Central memory CD8-positive, alpha-beta T cell (primary cell): Measurements from ENCODE around the gene SIRPB1.
"Not testable (repeated sequence)": the region's sequence is repeated elsewhere in the genome, so short reads cannot be mapped to it uniquely, and the experiment has no call there.

ENCODE experiments used
- ATAC-seq: fragments of 150-1000 bp; cut with Tn5 transposase; replicated peaks from 2 replicates; pipeline ENCODE4 v1.10.0; 2022; ENCODE audit warnings: mild to moderate bottlenecking, moderate FRiP score, moderate number of reproducible peaks; ENCODE audit not compliant: poor library complexity, severe bottlenecking; ENCODE audit errors: extremely low read depth
- DNase-seq, 2 donors: peaks; one replicate each; pipeline ENCODE4 v3.0.0; 2021; ENCODE audit warnings: low spot score in 2 of 2
- H3K27ac Mint-ChIP-seq: one replicate; pipeline ENCODE4 v1.8.0; 2022; ENCODE audit warnings: low read depth, mild to moderate bottlenecking, moderate library complexity, mixed read lengths
- H3K27me3 Mint-ChIP-seq: one replicate; pipeline ENCODE4 v1.8.0; 2022; ENCODE audit warnings: mixed read lengths
- H3K36me3 Mint-ChIP-seq: one replicate; pipeline ENCODE4 v1.8.0; 2022; ENCODE audit warnings: mild to moderate bottlenecking, moderate library complexity, mixed read lengths; ENCODE audit not compliant: insufficient read depth
- H3K4me1 Mint-ChIP-seq: one replicate; pipeline ENCODE4 v1.8.0; 2022; ENCODE audit warnings: mixed read lengths
- H3K4me3 Mint-ChIP-seq: one replicate; pipeline ENCODE4 v1.8.0; 2022; ENCODE audit warnings: mild to moderate bottlenecking, moderate library complexity, mixed read lengths
- H3K9me3 Mint-ChIP-seq: one replicate; pipeline ENCODE4 v1.8.0; 2022; ENCODE audit warnings: mixed read lengths

SIRPB1 gene

DNA sequence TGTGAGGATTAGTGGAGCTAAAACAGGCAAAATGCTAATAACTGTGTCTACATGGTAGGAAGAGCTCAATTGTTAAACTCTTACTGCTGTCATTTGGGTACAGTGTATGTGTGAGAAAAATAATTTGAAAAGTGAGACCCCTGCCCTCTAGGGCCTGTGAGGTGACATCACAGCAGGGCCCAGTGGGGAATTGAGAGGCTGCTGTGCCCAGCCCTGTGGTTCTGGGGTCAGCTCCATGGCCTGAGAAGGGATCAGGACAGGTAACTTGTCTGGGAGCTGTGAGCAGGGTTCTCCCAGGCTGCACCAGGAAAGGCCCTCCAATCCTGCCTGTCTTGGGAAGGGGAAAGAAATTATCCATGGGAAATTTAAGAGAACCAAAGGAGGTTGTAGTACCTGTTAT is 1.3 kb downstream of the SIRPB1 start:
- Mint-ChIP-seq H3K4me1 (peaks cover 50% of the 10 kb centered on the region), H3K27me3 (no peaks in the 10 kb centered on the region), H3K27ac (no peak overlapping the region), H3K36me3 (no peaks in the 10 kb centered on the region), H3K4me3 (no peak overlapping the region), H3K9me3 (peaks cover 8% of the 10 kb centered on the region)
- no peak for DNase-seq
- no peak for ATAC-seq

DNA sequence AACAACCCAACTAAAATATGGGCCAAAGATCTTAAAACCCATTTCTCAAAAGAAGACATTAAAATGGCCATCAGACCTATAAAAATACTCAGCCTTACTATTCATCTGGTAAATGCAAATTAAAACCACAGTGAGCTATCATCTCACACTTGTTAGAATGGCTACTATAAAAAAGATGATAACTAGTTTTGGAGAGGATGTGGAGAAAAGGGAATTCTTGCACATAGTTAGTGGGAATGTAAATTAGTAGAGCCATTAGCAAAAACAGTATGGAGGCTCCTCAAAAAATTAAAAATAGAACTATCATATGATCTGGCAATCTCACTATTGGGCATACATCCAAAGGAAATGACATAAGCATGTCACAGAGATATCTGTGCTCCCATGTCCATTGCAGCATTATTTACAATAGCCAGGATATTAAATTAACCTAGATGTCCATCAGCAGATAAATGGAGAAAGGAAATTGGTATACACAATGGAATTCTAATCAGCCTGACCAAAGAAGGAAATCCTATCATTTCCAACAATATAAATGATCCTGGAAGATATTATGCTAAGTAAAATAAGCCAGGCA is 2.9 kb downstream of the SIRPB1 start:
- Mint-ChIP-seq H3K9me3 (peaks cover 8% of the 10 kb centered on the region), H3K27me3 (no peaks in the 10 kb centered on the region), H3K36me3 (no peaks in the 10 kb centered on the region), H3K27ac (no peak overlapping the region), H3K4me3 (no peak overlapping the region), H3K4me1 (peaks cover 34% of the 10 kb centered on the region)
- no peak for DNase-seq
- no peak for ATAC-seq

DNA sequence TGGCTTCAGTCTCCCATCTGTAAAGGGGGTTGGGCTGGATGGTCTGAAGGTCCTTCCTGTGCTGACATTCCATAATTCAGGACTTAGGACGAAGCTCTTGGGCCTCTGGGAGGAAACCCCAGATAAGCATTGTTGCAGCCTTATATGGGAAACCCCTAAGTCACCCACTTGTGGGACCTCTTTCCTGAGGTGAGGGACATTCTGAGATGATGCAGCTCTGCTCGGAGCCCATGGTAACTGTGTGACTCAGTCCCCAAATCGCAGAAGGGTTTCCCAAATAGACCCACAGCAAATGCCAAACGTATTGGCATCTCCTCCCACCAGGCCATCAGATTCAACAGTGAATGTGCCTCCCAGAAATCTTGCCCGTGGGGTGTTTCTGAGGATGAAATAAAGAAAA is 9.4 kb downstream of the SIRPB1 start:
- not testable (repeated sequence) for H3K4me1 Mint-ChIP-seq, DNase-seq, H3K9me3 Mint-ChIP-seq, H3K4me3 Mint-ChIP-seq, H3K27ac Mint-ChIP-seq, H3K27me3 Mint-ChIP-seq, ATAC-seq, H3K36me3 Mint-ChIP-seq

DNA sequence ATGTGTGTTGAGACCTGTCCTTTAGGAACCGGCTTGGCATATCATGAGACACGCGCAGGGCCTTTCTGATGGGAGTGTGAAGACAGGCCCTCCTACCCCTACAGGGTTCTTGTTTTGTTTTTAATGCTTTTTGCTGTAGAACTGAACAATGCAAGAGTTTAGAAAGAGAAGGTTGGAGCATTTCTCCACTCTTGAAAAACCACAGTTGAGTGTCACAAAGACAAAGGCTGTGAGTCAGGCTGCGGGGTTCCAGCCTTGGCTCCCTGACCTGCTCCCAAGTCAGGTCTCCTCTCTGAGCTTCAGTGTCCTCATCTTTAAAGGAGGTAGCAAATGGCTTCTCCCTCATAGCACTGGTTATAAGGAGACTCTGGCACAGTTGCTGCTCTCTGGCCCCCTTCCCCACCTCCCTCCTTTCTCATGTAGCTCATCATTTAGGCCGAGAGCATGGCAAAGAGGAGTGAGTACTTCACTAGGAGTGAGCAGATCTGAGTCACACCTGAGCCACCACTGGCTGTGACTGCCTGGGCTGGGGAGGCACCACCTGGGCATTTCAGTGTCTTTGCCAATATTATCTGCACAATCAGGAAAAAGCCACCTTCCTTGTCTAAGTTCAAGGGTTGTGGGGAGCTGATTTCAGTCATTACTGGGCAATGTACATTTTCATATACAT is 11.0 kb downstream of the SIRPB1 start:
- not testable (repeated sequence) for H3K4me1 Mint-ChIP-seq, H3K27ac Mint-ChIP-seq, H3K9me3 Mint-ChIP-seq, H3K36me3 Mint-ChIP-seq, ATAC-seq, H3K27me3 Mint-ChIP-seq, DNase-seq, H3K4me3 Mint-ChIP-seq

DNA sequence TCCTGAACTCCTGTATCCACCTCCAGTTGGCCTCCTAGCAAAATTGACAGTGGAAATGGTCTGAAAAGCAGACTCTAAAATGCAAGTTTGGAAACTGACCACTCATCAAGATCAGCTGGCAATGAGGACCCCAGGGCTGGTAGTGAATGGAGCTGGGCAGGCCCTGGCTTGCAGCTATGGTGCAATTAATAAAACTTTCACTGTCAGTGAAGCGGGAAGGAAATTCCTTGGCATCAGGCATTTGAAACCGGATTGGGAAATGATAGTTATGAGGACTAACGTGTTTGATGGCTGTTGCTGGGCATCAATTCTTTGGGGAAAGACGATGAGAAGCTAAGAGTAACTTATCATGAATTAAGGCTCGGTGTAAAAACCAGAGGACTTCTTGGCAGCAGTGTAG is 19.1 kb downstream of the SIRPB1 start:
- Mint-ChIP-seq H3K9me3 (no peaks in the 10 kb centered on the region), H3K4me1 (no peaks in the 10 kb centered on the region), H3K36me3 (no peaks in the 10 kb centered on the region), H3K4me3 (no peak overlapping the region), H3K27me3 (no peaks in the 10 kb centered on the region), H3K27ac (no peak overlapping the region)
- no peak for ATAC-seq
- no peak for DNase-seq

DNA sequence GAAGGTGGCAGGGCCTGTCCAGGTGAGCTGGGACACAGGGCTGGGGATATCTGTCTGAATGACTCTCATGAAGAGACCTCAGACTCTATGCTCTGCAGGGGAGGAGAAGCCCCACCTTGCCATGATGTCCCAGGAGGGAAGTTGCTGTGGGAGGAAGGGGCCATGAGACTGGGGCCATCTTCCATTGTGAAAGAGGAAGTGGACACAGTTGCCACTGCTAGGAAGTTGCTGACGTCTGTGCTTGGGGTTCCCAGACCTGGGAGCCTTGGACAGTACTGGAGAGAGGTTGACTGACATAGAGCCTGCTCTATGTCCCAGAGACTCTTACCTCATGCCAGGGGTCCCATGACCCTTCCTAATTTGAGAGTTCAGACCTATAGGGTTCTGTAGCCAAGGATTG is 24.5 kb downstream of the SIRPB1 start:
- DNase-seq: no peak
- no peak for ATAC-seq
- H3K27me3 Mint-ChIP-seq: no peaks in the 10 kb centered on the region
- H3K9me3 Mint-ChIP-seq: no peaks in the 10 kb centered on the region
- H3K4me3 Mint-ChIP-seq: no peak overlapping the region
- H3K36me3 Mint-ChIP-seq: no peaks in the 10 kb centered on the region
- no peak overlapping the region for H3K27ac Mint-ChIP-seq
- H3K4me1 Mint-ChIP-seq: no peaks in the 10 kb centered on the region

DNA sequence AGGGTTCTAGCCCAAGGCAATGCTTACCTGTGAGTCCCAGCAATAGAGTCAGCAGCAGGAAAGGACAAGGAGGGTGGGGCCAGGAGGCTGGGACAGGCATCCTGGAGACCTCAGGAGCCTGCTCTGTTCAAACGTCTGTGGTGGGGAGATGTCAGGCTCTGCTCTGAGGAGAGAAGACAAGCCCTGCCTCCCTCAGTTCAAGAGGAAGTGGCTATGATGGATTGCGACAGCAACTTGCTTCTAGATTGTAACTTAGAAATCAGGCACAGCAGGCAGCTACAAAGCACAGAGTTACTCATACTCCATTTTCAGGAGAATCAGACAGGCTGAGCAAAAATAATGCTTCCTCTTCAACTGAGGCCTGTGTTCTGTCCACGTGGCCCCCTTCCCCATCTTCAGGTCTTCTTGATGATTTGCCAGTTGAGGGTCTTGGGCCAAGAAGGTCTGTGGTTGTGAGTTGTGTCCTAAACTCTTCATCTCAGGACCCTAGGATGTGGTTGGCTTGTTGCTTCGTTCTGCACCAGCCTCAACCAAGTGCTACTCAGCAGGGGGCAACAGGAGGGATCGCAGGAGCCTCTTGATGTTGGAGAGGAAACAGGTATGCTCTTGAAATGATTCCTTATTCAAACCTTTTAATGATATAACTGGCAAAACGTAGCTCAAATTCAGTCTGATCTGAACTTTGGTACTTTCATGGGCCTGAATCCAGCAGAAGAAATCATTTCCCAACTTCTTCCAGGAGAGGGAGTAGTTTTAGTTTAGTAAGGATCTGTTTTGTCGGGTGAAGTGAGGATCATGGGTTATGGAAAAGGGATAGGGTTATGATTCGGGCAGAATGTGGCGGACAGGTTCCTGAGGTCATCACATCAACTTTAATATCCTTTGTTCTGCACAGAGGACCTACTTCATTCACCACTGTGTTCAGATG is 31.0 kb downstream of the SIRPB1 start:
- DNase-seq (no peak), ATAC-seq (no peak)
- no peaks in the 10 kb centered on the region for H3K4me1 Mint-ChIP-seq
- H3K27ac Mint-ChIP-seq: no peak overlapping the region
- no peaks in the 10 kb centered on the region for H3K27me3 Mint-ChIP-seq
- no peaks in the 10 kb centered on the region for H3K36me3 Mint-ChIP-seq
- H3K9me3 Mint-ChIP-seq: no peaks in the 10 kb centered on the region
- no peak overlapping the region for H3K4me3 Mint-ChIP-seq

DNA sequence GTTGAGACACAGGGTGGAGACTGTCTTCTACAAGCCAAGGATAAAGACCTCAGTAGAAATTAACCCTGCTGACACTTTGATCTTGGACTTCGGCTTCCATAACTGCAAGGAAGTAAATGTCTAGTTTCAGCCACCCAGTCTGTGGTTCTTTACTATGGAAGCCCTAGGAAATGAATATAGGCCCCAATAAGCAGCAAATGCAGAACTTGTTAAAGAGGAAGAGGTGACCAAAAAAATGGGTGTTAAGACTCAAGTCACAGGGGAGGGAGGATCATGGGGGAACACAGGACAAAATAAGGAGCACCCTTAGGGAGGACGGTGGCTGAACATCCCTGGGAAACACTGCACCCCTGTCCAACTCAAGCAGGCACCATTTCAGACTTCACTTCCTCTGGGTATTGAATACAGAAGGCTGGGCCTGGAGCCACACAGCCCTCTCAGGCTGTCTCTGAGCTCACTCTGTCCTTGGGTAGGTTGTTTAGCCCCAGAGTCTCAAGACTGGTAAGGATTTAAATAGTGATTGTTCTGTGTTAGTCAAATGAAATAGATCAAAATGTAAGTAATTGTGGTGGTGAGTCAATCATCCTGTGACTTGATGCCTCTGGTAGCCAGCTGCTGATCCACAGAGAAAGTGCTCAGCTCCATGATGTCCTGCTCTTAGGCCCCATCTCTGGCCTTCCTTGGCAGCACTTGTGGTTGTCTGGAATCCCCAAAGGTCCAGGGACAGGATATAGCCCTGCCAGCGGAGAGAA is 31.9 kb downstream of the SIRPB1 start:
- H3K4me1 Mint-ChIP-seq: no peaks in the 10 kb centered on the region

DNA sequence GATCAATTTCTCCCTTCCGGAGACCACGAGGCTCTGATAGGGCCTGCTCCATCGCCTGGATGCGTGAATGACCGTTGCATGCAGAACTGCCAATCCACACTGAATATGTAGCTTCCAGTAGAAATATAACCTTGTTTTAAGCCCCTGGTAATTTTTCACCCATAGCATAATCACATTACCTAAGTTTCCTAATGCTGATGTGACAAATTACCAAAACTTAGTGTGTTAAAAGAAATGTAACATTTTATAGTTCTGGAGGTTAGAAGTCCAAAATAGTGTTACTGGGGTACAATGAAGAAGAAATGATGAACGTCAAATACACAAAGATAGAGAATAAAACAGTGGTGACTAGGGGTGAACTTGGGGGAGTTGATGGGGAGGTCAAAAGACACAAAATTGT is 40.3 kb downstream of the SIRPB1 start:
- DNase-seq: no peak
- Mint-ChIP-seq H3K4me3 (no peak overlapping the region), H3K27ac (no peak overlapping the region), H3K27me3 (no peaks in the 10 kb centered on the region), H3K4me1 (no peaks in the 10 kb centered on the region), H3K36me3 (no peaks in the 10 kb centered on the region), H3K9me3 (no peaks in the 10 kb centered on the region)
- no peak for ATAC-seq

More for the DNA sequence above, 31.9 kb downstream of the SIRPB1 start:
- no peak for ATAC-seq
- no peak overlapping the region for H3K4me3 Mint-ChIP-seq
- no peak for DNase-seq
- no peaks in the 10 kb centered on the region for H3K27me3 Mint-ChIP-seq
- no peak overlapping the region for H3K27ac Mint-ChIP-seq
- no peaks in the 10 kb centered on the region for H3K36me3 Mint-ChIP-seq
- H3K9me3 Mint-ChIP-seq: no peaks in the 10 kb centered on the region

DNA sequence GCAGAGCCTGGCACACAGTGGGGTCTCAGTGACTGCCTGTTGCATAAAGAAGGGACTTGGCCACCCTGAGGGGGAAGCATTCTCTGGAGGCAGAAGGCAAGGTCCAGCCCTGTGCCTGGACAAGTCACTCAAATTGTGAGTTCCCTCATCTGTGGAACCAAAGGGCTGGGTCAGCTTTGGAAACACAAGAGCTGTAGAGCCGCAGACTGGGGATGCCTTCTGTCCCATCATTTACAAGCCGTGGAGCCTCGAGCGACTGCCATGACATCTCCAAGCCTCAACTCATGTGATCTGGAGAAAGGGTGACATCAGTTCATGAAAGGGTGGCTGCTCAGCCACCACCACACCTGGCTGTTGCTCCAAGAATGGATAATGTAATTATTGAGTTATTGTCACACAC is 41.9 kb downstream of the SIRPB1 start:
- DNase-seq (no peak), ATAC-seq (no peak)
- Mint-ChIP-seq H3K4me1 (no peaks in the 10 kb centered on the region), H3K27ac (no peak overlapping the region), H3K27me3 (no peaks in the 10 kb centered on the region), H3K36me3 (no peaks in the 10 kb centered on the region), H3K4me3 (no peak overlapping the region), H3K9me3 (no peaks in the 10 kb centered on the region)

DNA sequence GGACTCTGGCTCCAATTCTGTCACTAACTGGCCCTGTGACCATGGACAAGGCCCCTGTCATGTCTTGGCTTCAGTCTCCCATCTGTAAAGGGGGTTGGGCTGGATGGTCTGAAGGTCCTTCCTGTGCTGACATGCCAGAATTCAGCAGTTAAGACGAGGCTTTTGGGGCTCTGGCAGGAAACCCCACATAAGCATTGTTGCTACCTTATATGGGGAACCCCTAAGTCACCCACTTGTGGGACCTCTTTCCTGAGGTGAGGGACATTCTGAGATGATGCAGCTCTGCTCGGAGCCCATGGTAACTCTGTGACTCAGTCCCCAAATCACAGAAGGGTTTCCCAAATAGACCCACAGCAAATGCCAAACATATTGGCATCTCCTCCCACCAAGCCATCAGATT is 42.5 kb downstream of the SIRPB1 start:
- not testable (repeated sequence) for DNase-seq, H3K4me1 Mint-ChIP-seq, H3K9me3 Mint-ChIP-seq, H3K4me3 Mint-ChIP-seq, ATAC-seq, H3K36me3 Mint-ChIP-seq, H3K27me3 Mint-ChIP-seq, H3K27ac Mint-ChIP-seq

DNA sequence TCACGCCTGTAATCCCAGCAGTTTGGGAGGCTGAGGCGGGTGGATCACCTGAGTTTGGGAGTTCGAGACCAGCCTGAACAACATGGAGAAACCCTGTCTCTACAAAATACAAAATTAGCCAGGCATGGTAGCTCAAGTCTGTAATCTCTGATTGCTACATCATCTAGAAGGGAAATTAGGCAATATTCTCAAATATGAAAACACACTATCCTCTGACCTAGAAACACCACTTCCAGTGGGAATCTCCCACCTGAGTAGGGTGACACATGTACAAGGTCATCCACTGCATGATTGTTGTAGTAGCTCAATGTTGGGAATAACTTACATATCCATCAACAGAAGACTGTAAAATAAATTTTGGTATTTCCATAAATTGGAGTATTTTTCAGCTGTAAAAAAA is 43.2 kb downstream of the SIRPB1 start:
- H3K27ac Mint-ChIP-seq: no peak overlapping the region
- DNase-seq (no peak), ATAC-seq (no peak)
- no peak overlapping the region for H3K4me3 Mint-ChIP-seq
- no peaks in the 10 kb centered on the region for H3K27me3 Mint-ChIP-seq
- H3K36me3 Mint-ChIP-seq: no peaks in the 10 kb centered on the region
- no peaks in the 10 kb centered on the region for H3K9me3 Mint-ChIP-seq
- H3K4me1 Mint-ChIP-seq: no peaks in the 10 kb centered on the region
